ENCODE measurements around the gene CEP295NL.

DNA sequence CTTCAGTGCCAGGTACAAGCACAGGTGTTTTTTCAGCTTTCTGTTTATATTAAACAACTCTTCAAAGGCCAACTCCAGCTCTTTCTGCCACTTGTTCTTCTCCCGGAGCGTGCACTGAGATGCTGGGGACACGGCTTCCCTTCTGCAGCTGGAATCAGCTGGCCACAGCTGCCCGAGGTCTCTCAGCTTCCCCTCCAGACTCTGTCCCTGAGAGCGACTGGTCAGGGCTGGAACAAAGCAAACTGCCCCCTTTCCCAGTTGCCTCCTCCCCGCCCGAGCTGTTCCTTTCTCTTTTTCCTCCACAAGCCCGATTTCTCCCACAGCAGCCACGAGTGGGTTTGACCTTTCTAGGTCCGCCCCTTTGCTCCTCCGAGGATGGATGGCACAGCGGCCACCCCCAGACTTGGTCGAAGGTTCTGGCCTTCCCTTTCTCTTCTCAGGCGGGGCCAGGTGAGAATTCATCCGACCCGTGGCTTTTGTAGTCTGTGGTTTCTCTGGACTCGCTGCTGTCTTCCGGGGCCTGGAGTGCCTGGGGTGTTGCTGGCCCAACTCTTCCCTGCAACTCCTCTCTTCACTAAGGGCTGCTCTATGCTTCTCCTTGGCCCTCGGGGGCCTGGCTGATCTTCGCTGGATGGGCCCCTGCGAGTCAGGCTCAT, 11.5 kb downstream of the CEP295NL start:
- TF ChIP-seq POLR2A (IDR thresholded peaks at IDR 0.05), result no peak
- TF ChIP-seq, protein P1, sequence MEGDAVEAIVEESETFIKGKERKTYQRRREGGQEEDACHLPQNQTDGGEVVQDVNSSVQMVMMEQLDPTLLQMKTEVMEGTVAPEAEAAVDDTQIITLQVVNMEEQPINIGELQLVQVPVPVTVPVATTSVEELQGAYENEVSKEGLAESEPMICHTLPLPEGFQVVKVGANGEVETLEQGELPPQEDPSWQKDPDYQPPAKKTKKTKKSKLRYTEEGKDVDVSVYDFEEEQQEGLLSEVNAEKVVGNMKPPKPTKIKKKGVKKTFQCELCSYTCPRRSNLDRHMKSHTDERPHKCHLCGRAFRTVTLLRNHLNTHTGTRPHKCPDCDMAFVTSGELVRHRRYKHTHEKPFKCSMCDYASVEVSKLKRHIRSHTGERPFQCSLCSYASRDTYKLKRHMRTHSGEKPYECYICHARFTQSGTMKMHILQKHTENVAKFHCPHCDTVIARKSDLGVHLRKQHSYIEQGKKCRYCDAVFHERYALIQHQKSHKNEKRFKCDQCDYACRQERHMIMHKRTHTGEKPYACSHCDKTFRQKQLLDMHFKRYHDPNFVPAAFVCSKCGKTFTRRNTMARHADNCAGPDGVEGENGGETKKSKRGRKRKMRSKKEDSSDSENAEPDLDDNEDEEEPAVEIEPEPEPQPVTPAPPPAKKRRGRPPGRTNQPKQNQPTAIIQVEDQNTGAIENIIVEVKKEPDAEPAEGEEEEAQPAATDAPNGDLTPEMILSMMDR (IDR thresholded peaks at IDR 0.05), result no peak

Measured in Peyer's patch (tissue), 4 donors.